GM13977 (cell line): ENCODE measurements around the gene AIF1L.

Experiments
- DNase-seq: peaks from one replicate; pipeline ENCODE4 v3.0.0; 2012; ENCODE audit warnings: low spot score
- in situ Hi-C: fragments of 300-500 bp; cut with MboI; formaldehyde crosslinking; loops from one replicate; pipeline ENCODE4 v1.12.0; 2022; ENCODE audit warnings: low sequenced_read_pairs, low pct_unique_long_range_greater_than_20kb, mixed read lengths, inconsistent platforms; ENCODE audit not compliant: unreplicated experiment
- TF ChIP-seq, protein P1 (sequence below): IDR thresholded peaks from 2 replicates; pipeline ENCODE4 v1.5.1; 2012; ENCODE audit warnings: mild to moderate bottlenecking, control low read depth; ENCODE audit not compliant: insufficient read depth; ENCODE audit errors: extremely low read depth, missing control alignments

AIF1L gene

DNA sequence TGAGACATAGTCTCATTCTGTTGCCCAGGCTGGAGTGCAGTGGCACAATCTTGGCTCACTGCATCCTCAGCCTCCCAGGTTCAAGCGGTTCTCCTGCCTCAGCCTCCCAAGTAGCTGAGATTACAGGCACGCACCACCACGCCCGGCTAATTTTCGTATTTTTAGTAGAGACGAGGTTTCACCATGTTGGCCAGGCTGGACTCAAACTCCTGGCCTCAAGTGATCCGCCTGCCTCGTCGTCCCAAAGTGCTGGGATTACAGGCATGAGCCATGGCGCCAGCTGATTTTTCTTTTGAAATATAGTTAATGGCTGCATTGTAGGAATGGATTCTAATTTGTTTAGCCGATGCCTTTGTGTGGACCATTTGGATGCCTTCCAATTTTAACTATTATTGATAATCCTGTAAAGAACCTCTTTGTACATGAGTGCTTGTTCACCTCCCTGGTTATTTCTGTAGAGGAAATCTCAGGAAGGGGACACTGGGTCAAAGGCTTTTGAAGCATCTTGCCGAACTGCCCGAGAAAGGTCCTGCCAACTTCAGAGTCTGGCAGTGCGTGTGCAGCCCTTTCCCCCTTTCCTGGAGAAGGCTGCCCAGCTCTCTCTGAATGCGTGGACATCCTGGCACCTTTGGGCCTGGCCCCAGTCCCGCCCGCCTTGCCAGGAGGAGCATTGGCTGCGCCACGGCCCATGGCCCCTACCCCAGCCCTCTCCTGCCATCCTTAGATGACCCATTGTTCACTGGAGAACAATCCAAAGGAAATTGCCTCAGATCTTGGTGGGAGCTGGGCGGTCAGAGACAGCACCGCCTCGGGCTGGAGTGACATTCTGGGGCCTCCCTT lies 20.2 kb downstream of the AIF1L start:
- in situ Hi-C loops: no loop called here
- DNase-seq: no peak
- TF ChIP-seq, protein P1, sequence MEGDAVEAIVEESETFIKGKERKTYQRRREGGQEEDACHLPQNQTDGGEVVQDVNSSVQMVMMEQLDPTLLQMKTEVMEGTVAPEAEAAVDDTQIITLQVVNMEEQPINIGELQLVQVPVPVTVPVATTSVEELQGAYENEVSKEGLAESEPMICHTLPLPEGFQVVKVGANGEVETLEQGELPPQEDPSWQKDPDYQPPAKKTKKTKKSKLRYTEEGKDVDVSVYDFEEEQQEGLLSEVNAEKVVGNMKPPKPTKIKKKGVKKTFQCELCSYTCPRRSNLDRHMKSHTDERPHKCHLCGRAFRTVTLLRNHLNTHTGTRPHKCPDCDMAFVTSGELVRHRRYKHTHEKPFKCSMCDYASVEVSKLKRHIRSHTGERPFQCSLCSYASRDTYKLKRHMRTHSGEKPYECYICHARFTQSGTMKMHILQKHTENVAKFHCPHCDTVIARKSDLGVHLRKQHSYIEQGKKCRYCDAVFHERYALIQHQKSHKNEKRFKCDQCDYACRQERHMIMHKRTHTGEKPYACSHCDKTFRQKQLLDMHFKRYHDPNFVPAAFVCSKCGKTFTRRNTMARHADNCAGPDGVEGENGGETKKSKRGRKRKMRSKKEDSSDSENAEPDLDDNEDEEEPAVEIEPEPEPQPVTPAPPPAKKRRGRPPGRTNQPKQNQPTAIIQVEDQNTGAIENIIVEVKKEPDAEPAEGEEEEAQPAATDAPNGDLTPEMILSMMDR: no peak

DNA sequence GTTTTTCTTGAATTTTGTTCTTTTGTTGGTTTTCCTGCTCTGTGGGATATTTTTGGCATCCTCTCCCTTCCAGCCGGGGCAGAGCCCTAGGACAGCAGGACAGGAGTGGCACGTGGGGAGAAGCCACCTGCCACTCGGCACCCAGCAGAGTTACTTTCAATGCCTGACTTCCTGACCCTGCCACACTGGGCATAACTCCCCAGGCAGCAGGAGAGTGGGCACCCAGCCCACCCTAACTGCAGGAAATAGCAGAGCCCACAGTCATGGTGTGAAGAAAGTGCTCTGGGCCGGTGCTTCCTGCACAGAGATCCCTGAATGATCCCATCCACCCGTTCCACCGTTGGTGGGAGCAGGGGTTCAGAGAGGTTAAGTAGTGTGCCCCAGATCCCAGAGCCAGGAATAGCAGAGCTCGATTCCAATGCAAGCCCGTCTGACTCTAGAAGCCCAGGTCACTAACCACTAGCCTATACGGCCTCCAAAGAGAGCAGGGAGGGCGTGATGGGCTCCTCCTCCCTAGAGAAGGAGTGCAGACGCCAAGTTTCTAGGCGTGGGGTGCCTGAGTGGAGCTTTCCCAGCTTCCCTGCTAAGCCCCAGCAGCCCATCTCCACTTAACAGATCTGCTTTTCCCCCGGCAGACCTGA lies 20.9 kb downstream of the AIF1L start:
- no peak for DNase-seq
- in situ Hi-C loops: no loop called here
- TF ChIP-seq, protein P1: no peak

DNA sequence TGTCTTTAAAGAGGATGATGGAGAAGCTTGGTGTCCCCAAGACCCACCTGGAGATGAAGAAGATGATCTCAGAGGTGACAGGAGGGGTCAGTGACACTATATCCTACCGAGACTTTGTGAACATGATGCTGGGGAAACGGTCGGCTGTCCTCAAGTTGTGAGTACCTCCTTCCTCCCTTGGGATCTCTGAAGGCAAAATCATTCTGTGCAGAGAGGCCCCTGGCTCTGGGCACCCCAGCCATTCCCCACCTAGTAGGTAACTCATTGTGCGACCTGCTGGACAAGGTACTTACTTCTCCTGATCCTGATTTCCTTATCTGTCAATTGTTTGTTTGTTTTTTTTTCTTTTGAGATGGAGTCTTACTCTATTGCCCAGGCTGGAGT lies 21.4 kb downstream of the AIF1L start:
- TF ChIP-seq, protein P1: no peak
- in situ Hi-C loops: no loop called here
- no peak for DNase-seq

DNA sequence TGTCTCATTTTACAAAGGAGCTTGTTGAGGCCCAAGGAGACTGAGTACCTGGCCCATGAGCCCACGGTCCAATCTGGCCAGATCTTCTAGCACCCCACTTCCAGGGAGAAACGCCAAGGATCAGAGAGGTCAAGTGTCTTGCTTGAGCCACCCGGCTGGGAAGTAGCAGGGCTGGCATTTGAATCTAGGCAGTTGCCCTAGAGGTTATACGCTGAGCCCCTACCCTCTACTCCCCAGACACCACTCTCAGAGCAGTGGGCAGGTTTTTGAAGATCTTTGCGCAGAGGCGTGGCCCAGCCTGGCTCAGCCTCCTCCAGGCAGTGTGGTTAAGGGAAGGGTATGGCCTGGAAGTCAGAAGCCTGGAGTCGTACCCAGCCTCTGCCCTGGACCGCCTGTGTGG lies 23.3 kb downstream of the AIF1L start:
- TF ChIP-seq, protein P1: no peak
- no peak for DNase-seq
- in situ Hi-C loops: no loop called here

DNA sequence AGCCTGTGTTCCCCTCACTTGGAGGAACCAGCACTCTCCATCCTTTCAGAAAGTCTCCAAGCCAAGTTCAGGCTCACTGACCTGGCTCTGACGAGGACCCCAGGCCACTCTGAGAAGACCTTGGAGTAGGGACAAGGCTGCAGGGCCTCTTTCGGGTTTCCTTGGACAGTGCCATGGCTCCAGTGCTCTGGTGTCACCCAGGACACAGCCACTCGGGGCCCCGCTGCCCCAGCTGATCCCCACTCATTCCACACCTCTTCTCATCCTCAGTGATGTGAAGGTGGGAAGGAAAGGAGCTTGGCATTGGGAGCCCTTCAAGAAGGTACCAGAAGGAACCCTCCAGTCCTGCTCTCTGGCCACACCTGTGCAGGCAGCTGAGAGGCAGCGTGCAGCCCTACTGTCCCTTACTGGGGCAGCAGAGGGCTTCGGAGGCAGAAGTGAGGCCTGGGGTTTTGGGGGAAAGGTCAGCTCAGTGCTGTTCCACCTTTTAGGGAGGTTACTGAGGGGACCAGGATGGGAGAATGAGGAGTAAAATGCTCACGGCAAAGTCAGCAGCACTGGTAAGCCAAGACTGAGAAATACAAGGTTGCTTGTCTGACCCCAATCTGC lies 24.4 kb downstream of the AIF1L start:
- in situ Hi-C loops: no loop called here
- TF ChIP-seq, protein P1: no peak
- no peak for DNase-seq

DNA sequence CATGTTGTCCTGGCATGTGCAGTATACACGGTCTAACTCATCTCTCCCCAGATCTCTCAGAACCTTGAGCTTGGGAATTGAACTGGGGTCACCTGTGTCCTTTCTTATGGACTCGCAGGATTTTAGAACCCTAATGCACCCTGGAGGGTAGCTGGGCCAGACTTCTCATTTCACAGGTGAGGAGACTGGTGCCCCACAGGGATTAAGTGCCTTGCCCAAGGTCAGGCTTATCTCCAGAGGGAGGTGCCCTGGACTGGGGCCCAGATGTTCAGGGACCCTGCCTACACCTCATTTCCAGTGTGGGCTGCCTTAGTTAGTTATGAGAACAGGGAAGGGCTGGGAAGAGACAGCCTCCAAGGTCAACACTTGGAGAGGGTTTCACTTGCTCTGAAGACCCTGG lies 25.0 kb downstream of the AIF1L start:
- in situ Hi-C loops: no loop called here
- TF ChIP-seq, protein P1: no peak
- DNase-seq: no peak
